A204.1 (cell line): Measurements from ENCODE around the gene VAMP5.

Experiments
- FAIRE-seq: peaks from 2 replicates; lab custom pipeline; 2012; peaks lifted over from hg19 to GRCh38; lab: Jason Lieb, UNC

The VAMP5 gene

DNA sequence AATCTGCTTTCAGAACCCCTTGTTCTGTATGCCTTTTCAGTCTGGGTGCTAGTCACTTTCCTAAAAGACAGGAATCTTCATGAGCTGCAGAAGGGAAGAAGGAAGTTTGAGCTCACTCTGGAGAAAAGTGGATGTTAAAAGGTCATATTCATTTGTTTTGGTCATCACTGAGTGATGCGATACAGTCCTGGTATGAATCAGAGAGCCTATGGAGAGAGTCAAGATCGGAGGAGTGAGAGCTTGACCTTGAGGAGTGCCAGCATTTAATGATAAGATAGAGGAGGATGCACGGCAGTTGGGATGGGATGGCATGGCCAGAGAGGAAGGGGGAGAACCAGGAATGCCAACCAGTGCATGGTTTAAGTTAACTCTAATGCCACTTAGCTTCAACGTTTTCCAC lies 51.4 kb downstream of the VAMP5 start:
- no peak for FAIRE-seq

DNA sequence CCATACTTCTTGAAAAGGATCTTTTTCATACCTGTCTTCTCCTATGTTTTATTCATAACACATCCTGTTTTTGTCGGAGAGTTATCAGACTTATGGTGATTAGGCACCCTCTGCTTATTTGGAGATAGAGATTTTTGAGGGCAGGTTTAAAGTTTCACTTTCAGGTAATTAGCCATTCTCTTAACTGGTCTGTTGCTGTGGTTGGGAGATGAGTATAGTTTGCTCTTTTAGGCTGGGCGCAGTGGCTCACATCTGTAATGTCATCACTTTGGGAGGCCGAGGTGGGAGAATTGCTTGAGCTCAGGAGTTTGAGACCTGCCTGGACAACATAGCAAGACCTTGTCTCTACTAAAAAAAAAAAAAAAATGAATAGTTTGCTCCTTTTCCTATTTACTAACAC lies 58.5 kb downstream of the VAMP5 start:
- no peak for FAIRE-seq
